Measurements from ENCODE around the gene DNAH7. TPM values are rescaled to one million over a fixed set of nuclear protein-coding genes. Genes with fewer than 3 reads are reported as not detected.

The DNAH7 gene
- total RNA-seq, 1 experiment from 2014 or later = 0.09 TPM

DNA sequence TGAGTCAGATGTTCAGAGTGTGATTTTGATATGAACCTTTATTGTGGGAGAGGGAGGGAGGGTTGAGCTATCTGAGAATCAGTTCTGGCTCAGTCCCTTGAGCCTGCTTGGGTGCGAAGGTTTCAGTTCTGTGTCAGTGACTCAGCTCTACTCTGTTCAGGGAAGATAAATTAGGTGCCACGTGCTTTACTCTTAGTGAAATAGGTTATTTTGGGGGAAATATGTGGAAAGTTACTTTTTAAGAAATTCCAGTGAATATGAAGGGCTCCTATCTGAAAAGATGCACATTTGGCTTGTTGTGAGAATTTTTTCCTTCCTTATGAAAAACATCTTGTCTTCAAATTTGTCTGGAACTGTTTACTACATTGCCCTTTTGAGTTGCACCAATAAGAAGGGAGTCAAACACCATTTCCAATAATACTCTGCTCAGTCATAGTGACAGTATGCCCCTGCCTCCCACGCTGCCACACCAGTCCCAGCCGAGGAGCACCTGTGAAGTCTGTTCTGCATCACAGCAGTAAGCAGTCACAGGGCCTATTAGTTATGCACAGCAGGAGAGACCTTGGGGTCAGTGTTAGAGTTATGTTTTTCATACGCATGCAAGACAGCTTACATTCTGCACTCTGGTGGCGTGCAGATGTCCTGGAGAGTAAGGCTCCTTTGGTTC, 32.8 kb upstream of the DNAH7 start:
- Mint-ChIP-seq H3K4me3 (no peak overlapping the region), H3K4me1 (peaks cover 51 to 54% of the 10 kb centered on the region in 2 experiments), H3K9me3 (no peaks in the 10 kb centered on the region), H3K27me3 (ENCODE audit: low read depth) (no peaks in the 10 kb centered on the region), H3K36me3 (ENCODE audit: insufficient read depth in 1 of 3, low read depth in 3 of 3) (peaks cover 0 to 7% (median 0%) of the 10 kb centered on the region in 3 experiments; a peak in 3 of 7 replicates), H3K27ac (peak overlapping the region; percentile 9 to 70 (median 35); a peak in 5 of 7 replicates)
- H4K20me1 ChIP-seq (ENCODE audit: control insufficient read depth, insufficient read depth, insufficient read length) = no peaks in the 10 kb centered on the region
- no peak overlapping the region for H3K18ac ChIP-seq (ENCODE audit: insufficient read length, low read depth, low read length)
- no peaks in the 10 kb centered on the region for H3K27me3 ChIP-seq (ENCODE audit: insufficient read depth, low read length)
- H3K79me1 ChIP-seq (ENCODE audit: insufficient read depth, low read depth, low read length, poor library complexity, severe bottlenecking) = no peaks in the 10 kb centered on the region
- H2AFZ ChIP-seq (ENCODE audit: low read length) = no peak overlapping the region
- H3K27ac ChIP-seq (ENCODE audit: insufficient read length, low read depth, low read length) = no peak overlapping the region
- H3K23ac ChIP-seq (ENCODE audit: insufficient read length, low read depth, low read length) = no peak overlapping the region
- no peak overlapping the region for H2BK5ac ChIP-seq (ENCODE audit: insufficient read length, low read length)
- H4K5ac ChIP-seq (ENCODE audit: insufficient read length, low read depth, low read length) = no peak overlapping the region
- no peak for DNase-seq
- no peak overlapping the region for H2BK20ac ChIP-seq (ENCODE audit: low read depth, low read length, poor library complexity, severe bottlenecking)
- WGBS (ENCODE audit: extremely low coverage, insufficient read length, low lambda C conversion rate) = no CpG with 5 or more reads among the region's 6 CpGs
- peaks cover 2% of the 10 kb centered on the region; the same call in 1 of the 2 replicates for H3K4me1 ChIP-seq (ENCODE audit: insufficient read depth, low read length)
- no peak overlapping the region for H4K91ac ChIP-seq (ENCODE audit: insufficient read length, low read depth, low read length)
- no peaks in the 10 kb centered on the region for H3K9me3 ChIP-seq (ENCODE audit: control insufficient read depth, low read depth, low read length)
- H2BK15ac ChIP-seq (ENCODE audit: low read depth, low read length) = no peak overlapping the region
- H2BK12ac ChIP-seq (ENCODE audit: insufficient read length, low read depth, low read length) = no peak overlapping the region
- no peak overlapping the region for H3K4me2 ChIP-seq (ENCODE audit: insufficient read depth, insufficient read length, low read length)
- H2BK120ac ChIP-seq (ENCODE audit: low read depth, low read length, poor library complexity, severe bottlenecking) = no peak overlapping the region
- H3K9ac ChIP-seq (ENCODE audit: extremely low read depth, insufficient read length, low read length) = no peak overlapping the region
- H3K79me2 ChIP-seq (ENCODE audit: insufficient read depth, low read length) = no peaks in the 10 kb centered on the region
- no peak overlapping the region for H2AK5ac ChIP-seq (ENCODE audit: insufficient read length, low read length)
- H3K14ac ChIP-seq (ENCODE audit: insufficient read depth, low read length) = no peak overlapping the region
- no peak overlapping the region for H3T11ph ChIP-seq (ENCODE audit: low read length)
- H4K8ac ChIP-seq (replicated peaks; ENCODE audit: insufficient read length, low read depth, low read length) = no peak overlapping the region
- TF ChIP-seq, protein P1, sequence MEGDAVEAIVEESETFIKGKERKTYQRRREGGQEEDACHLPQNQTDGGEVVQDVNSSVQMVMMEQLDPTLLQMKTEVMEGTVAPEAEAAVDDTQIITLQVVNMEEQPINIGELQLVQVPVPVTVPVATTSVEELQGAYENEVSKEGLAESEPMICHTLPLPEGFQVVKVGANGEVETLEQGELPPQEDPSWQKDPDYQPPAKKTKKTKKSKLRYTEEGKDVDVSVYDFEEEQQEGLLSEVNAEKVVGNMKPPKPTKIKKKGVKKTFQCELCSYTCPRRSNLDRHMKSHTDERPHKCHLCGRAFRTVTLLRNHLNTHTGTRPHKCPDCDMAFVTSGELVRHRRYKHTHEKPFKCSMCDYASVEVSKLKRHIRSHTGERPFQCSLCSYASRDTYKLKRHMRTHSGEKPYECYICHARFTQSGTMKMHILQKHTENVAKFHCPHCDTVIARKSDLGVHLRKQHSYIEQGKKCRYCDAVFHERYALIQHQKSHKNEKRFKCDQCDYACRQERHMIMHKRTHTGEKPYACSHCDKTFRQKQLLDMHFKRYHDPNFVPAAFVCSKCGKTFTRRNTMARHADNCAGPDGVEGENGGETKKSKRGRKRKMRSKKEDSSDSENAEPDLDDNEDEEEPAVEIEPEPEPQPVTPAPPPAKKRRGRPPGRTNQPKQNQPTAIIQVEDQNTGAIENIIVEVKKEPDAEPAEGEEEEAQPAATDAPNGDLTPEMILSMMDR (conservative IDR thresholded peaks at IDR 0.05) = no peak
- no peak overlapping the region for H3K4ac ChIP-seq (ENCODE audit: low read depth, low read length)
- H3K56ac ChIP-seq (ENCODE audit: insufficient read length, low read depth, low read length) = no peak overlapping the region
- peaks cover 3% of the 10 kb centered on the region for H3K23me2 ChIP-seq (ENCODE audit: insufficient read length, low read depth, low read length, poor library complexity, severe bottlenecking)

Measured in H9 (cell line).